Progenitor cell of endocrine pancreas (in vitro differentiated cells): ENCODE data around the gene POU2AF1. TPM values are rescaled to one million over a fixed set of nuclear protein-coding genes. Genes with fewer than 3 reads are reported as not detected.

ENCODE experiments used
- DNase-seq: peaks from one replicate; pipeline ENCODE4 v3.0.0; 2021; ENCODE audit warnings: low spot score; ENCODE audit not compliant: unreplicated experiment
- H3K27ac Mint-ChIP-seq: 2 replicates; pipeline ENCODE4 v1.8.0; 2021; ENCODE audit warnings: mild to moderate bottlenecking, moderate library complexity, mixed read lengths
- H3K27me3 Mint-ChIP-seq: 2 replicates; pipeline ENCODE4 v1.8.0; 2021; ENCODE audit warnings: mixed read lengths
- H3K36me3 Mint-ChIP-seq: 2 replicates; pipeline ENCODE4 v1.8.0; 2022; ENCODE audit warnings: mixed read lengths; ENCODE audit not compliant: insufficient read depth
- H3K4me1 Mint-ChIP-seq: 2 replicates; pipeline ENCODE4 v1.8.0; 2021; ENCODE audit warnings: low read depth, mixed read lengths
- H3K4me3 Mint-ChIP-seq: 2 replicates; pipeline ENCODE4 v1.8.0; 2021; ENCODE audit warnings: low read depth, mild to moderate bottlenecking, moderate library complexity, mixed read lengths
- H3K9me3 Mint-ChIP-seq: 2 replicates; pipeline ENCODE4 v1.8.0; 2021; ENCODE audit warnings: low read depth, mixed read lengths
- total RNA-seq: library from RNA; stranded (reverse); gene quantifications from 2 replicates; pipeline ENCODE4 v1.2.1, GENCODE V29; 2021
- TF ChIP-seq, protein P1 (sequence below): fragments of 200-600 bp; sonication (generic); IDR thresholded peaks from one replicate; pipeline ENCODE4 v1.5.0; 2021; ENCODE audit warnings: antibody characterized with exemption, mild to moderate bottlenecking; ENCODE audit not compliant: unreplicated experiment

Gene POU2AF1
- total RNA-seq, 1 donor from 2014 or later, result 0.43 TPM

DNA sequence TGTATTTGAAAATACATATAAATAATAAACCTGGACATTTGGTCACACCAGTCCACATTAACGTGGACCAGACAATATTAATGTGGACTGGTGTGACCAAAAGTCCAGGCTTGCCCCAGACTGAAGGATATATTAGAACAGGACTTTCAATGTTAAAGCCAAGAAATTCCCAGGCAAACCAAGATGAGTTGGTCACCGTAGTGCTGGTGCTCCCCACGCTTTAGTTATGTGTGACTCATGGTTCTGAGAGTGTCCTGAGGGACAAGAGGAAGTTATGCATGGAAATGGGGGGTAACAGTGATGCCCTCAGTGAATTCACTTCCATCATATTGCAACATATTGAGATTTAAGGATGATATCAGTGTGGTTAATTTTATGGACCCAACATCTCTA lies 31.4 kb downstream of the POU2AF1 start:
- TF ChIP-seq, protein P1, sequence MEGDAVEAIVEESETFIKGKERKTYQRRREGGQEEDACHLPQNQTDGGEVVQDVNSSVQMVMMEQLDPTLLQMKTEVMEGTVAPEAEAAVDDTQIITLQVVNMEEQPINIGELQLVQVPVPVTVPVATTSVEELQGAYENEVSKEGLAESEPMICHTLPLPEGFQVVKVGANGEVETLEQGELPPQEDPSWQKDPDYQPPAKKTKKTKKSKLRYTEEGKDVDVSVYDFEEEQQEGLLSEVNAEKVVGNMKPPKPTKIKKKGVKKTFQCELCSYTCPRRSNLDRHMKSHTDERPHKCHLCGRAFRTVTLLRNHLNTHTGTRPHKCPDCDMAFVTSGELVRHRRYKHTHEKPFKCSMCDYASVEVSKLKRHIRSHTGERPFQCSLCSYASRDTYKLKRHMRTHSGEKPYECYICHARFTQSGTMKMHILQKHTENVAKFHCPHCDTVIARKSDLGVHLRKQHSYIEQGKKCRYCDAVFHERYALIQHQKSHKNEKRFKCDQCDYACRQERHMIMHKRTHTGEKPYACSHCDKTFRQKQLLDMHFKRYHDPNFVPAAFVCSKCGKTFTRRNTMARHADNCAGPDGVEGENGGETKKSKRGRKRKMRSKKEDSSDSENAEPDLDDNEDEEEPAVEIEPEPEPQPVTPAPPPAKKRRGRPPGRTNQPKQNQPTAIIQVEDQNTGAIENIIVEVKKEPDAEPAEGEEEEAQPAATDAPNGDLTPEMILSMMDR, result no peak
- DNase-seq, result no peak
- no peaks in the 10 kb centered on the region for H3K27me3 Mint-ChIP-seq
- H3K4me3 Mint-ChIP-seq, result no peak overlapping the region
- peaks cover 24% of the 10 kb centered on the region for H3K4me1 Mint-ChIP-seq
- no peak overlapping the region for H3K27ac Mint-ChIP-seq
- no peaks in the 10 kb centered on the region for H3K9me3 Mint-ChIP-seq
- no peaks in the 10 kb centered on the region for H3K36me3 Mint-ChIP-seq

DNA sequence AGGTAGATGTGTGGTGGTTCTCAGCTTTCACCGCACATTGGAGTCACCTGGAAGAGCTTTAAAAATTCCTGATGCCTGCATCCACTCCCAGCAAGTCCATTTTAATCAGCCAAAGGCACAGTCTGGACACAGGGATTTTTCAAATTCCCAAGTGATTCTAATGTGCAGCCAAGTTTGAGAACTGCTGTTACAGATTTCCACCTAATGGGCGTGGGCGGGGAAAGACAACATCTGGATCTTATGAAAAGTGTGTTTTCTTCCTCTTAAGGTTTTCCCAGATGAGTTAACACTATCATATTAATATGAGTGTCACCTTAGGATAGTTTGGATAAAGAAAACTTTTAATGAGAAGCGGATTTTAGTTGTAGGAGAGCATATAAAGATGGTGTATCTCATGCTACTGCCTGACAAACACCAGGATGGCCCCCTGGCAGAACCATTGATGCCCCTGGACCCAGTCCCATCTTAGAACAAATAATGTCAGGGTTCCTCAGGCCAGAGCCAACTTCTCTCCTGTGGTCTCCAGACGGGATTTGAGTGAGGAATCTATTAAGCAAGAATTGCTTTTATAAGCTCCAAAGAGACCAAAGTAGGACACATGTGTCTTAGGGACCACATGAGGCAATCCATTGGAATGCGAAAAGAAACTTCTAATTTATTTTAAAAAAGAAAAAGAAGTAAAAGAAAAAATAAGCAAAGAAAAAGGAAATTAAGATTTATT lies 31.9 kb downstream of the POU2AF1 start:
- Mint-ChIP-seq H3K4me3 (no peak overlapping the region), H3K27me3 (no peaks in the 10 kb centered on the region), H3K4me1 (peaks cover 19% of the 10 kb centered on the region), H3K9me3 (no peaks in the 10 kb centered on the region), H3K27ac (no peak overlapping the region), H3K36me3 (no peaks in the 10 kb centered on the region)
- DNase-seq, result no peak
- TF ChIP-seq, protein P1, result no peak

DNA sequence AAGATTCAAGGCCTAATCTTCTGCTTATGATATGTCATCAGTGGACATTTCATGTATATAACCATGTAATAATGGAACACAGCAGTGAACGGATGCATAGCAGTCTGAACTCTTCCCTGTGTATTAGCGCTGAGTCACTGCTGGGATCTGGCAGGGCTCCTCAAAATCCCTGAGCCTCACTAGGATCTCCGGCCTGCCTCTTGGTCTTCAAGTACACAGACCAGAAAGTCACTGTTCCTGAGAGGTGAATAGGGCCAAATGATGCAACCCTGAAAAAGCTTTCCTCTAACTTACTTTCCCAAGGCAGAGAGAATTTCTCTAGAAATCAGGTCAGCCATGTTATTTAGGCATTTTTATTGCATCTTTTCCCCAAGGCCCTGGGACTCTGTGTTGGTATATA lies 35.0 kb downstream of the POU2AF1 start:
- Mint-ChIP-seq H3K36me3 (peaks cover 2% of the 10 kb centered on the region), H3K27ac (no peak overlapping the region), H3K9me3 (peaks cover 8% of the 10 kb centered on the region), H3K27me3 (no peaks in the 10 kb centered on the region), H3K4me3 (no peak overlapping the region), H3K4me1 (peaks cover 2% of the 10 kb centered on the region)
- DNase-seq, result no peak
- TF ChIP-seq, protein P1, result no peak

DNA sequence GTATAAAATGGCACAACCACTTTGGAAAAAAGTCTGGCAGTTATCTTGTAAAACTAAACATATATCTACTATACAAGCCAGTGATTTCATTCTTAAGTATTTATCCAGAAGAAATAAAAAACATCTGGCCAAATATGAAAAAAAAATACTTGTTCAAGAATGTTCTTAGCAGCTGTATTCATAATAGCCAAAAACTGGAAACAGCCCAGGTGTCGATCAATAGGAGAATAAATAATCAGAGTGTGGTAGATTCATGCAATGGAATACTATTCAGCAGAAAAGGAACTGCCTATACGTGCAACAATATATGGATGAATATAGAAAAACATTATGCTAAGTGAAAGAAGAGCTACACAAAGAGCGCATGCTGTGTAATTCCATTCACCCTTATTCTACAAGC lies 36.7 kb downstream of the POU2AF1 start:
- TF ChIP-seq, protein P1, result no peak
- Mint-ChIP-seq H3K9me3 (peaks cover 8% of the 10 kb centered on the region), H3K4me3 (no peak overlapping the region), H3K4me1 (peaks cover 2% of the 10 kb centered on the region), H3K27me3 (no peaks in the 10 kb centered on the region), H3K27ac (no peak overlapping the region), H3K36me3 (peaks cover 2% of the 10 kb centered on the region)
- DNase-seq, result no peak

DNA sequence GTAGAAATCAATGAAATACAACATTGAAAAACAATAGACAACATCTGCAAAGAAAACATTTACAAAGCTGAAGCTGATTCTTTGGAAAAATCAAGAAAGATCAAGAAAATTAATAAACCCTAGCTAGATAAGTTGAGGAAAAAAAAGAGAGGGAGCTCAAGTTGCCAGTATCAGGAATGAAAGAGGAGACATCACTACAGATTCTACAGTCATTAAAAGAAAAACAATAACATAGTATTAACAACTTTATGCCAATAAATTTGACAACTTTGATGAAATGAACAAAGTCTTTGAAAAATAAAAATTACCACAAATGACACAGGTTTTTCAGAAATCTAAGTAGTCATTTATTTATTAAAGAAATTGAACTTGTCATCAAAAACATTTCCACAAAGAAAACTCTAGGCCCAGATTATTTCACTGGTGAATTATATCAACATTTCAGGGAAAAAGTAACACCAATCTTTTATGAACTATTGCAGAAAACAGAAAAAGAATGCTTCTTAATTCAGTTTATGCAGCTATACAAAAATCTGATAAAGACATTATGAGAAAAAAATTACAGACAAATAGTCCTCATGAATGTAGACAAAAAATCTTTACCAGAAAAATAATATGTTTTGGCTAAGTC lies 39.2 kb downstream of the POU2AF1 start:
- H3K27ac Mint-ChIP-seq, result no peak overlapping the region
- H3K4me1 Mint-ChIP-seq, result peaks cover 7% of the 10 kb centered on the region
- no peaks in the 10 kb centered on the region for H3K27me3 Mint-ChIP-seq
- TF ChIP-seq, protein P1, result no peak
- DNase-seq, result no peak
- no peak overlapping the region for H3K4me3 Mint-ChIP-seq
- peaks cover 8% of the 10 kb centered on the region for H3K9me3 Mint-ChIP-seq
- peaks cover 2% of the 10 kb centered on the region for H3K36me3 Mint-ChIP-seq
